GM23248 (cell line): ENCODE data around the gene R3HDM4. TPM values are rescaled to one million over a fixed set of nuclear protein-coding genes. Genes with fewer than 3 reads are reported as not detected.

Source experiments
- DNase-seq: peaks from one replicate; pipeline ENCODE4 v3.0.0-alpha.2; 2015
- H2AFZ ChIP-seq: fragments of 200-600 bp; sonication (generic); 2 replicates; pipeline ENCODE4 v1.6.1; 2016; ENCODE audit warnings: antibody characterized with exemption
- H3F3A ChIP-seq: fragments of 200-600 bp; sonication (generic); 2 replicates; pipeline ENCODE4 v1.6.1; 2016; ENCODE audit warnings: mild to moderate bottlenecking, antibody characterized with exemption, mixed run types; ENCODE audit not compliant: insufficient read depth
- H3K27ac ChIP-seq: fragments of 200-600 bp; sonication (generic); 2 replicates; pipeline ENCODE4 v1.5.1; 2016; ENCODE audit warnings: mild to moderate bottlenecking
- H3K27me3 ChIP-seq: fragments of 200-600 bp; sonication (generic); replicated peaks from 2 replicates; pipeline ENCODE4 v1.6.1; 2016; ENCODE audit warnings: mild to moderate bottlenecking; ENCODE audit not compliant: insufficient read depth
- H3K36me3 ChIP-seq: fragments of 200-600 bp; sonication (generic); 2 replicates; pipeline ENCODE4 v1.6.1; 2016; ENCODE audit warnings: low read depth, mild to moderate bottlenecking
- H3K4me1 ChIP-seq: fragments of 200-600 bp; sonication (generic); 2 replicates; pipeline ENCODE4 v1.6.1; 2016; ENCODE audit warnings: mild to moderate bottlenecking; ENCODE audit not compliant: insufficient read depth
- H3K4me2 ChIP-seq: fragments of 200-600 bp; sonication (generic); one replicate; pipeline ENCODE4 v1.6.1; 2016; ENCODE audit warnings: mild to moderate bottlenecking; ENCODE audit not compliant: unreplicated experiment
- H3K4me3 ChIP-seq: fragments of 200-600 bp; sonication (generic); 2 replicates; pipeline ENCODE4 v1.5.1; 2016; ENCODE audit warnings: mild to moderate bottlenecking
- H3K79me2 ChIP-seq: fragments of 200-600 bp; sonication (generic); 2 replicates; pipeline ENCODE4 v1.6.1; 2016; ENCODE audit warnings: mild to moderate bottlenecking; ENCODE audit not compliant: insufficient read depth
- H3K9ac ChIP-seq: fragments of 200-600 bp; sonication (generic); 2 replicates; pipeline ENCODE4 v1.6.1; 2016; ENCODE audit warnings: mild to moderate bottlenecking
- H3K9me2 ChIP-seq: fragments of 200-600 bp; sonication (generic); 2 replicates; pipeline ENCODE4 v1.6.1; 2016; ENCODE audit warnings: mixed run types, mild to moderate bottlenecking, moderate library complexity; ENCODE audit not compliant: insufficient read depth
- H3K9me3 ChIP-seq: fragments of 200-600 bp; sonication (generic); one replicate; pipeline ENCODE4 v1.6.1; 2017; ENCODE audit warnings: low read depth
- H4K20me1 ChIP-seq: fragments of 200-600 bp; sonication (generic); 2 replicates; pipeline ENCODE4 v1.6.0; 2016; ENCODE audit not compliant: insufficient read depth
- EZH2 ChIP-seq: fragments of 200-600 bp; sonication (generic); IDR thresholded peaks from 2 replicates; pipeline ENCODE4 v1.6.1; 2018; ENCODE audit warnings: antibody characterized with exemption, mild to moderate bottlenecking; ENCODE audit not compliant: insufficient read depth, poor library complexity, severe bottlenecking
- EZH2phosphoT487 ChIP-seq: fragments of 200-600 bp; sonication (generic); IDR thresholded peaks from 2 replicates; pipeline ENCODE4 v1.6.1; 2018; ENCODE audit warnings: antibody characterized with exemption, moderate library complexity, mild to moderate bottlenecking, low read depth; ENCODE audit not compliant: insufficient read depth
- WGBS, 2 experiments: methylation state at CpG; one replicate each; pipeline ENCODE4 v1.1.6; 2015 to 2017; ENCODE audit warnings: low lambda C conversion rate in 2 of 2, low coverage in 1 of 2; ENCODE audit errors: missing lambda C conversion rate in 2 of 2; 5-methylcytosine and 5-hydroxymethylcytosine counted together
- in situ Hi-C: fragments of 300-500 bp; cut with MboI; formaldehyde crosslinking; loops from 2 replicates; pipeline ENCODE4 v1.15.0; 2020
- polyA plus RNA-seq: library from polyadenylated mRNA; unstranded; fragments of >200 nt; fragmentation: Nextera tagmentation; extraction: Ambion mirVana; gene quantifications from 2 replicates; pipeline ENCODE4 v1.2.1, GENCODE V29; 2016
- total RNA-seq: library from RNA; depleted of rRNA; stranded (reverse); fragments of >200 nt; shearing (Covaris generic); gene quantifications from 2 replicates; pipeline ENCODE4 v1.2.3, GENCODE V29; 2014

Gene R3HDM4
- total and polyA plus RNA-seq, 2 experiments from 2014 or later: 50.9 to 52.7 TPM

GRCh38 chr19:936175-936546, 23.1 kb upstream of the R3HDM4 start:
- no peak for DNase-seq
- in situ Hi-C loops: no loop called here
- H3K4me2 ChIP-seq: no peak overlapping the region
- no peaks in the 10 kb centered on the region for H3K9me3 ChIP-seq
- 96 to 99% methylated on average over 10 of the region's 10 CpGs for WGBS, 2 experiments
- H3F3A ChIP-seq: no peaks in the 10 kb centered on the region
- H3K79me2 ChIP-seq: peaks cover 84% of the 10 kb centered on the region
- peaks cover 27% of the 10 kb centered on the region for H3K4me1 ChIP-seq
- no peak overlapping the region for H3K9ac ChIP-seq
- H4K20me1 ChIP-seq: no peaks in the 10 kb centered on the region
- no peak overlapping the region for H3K4me3 ChIP-seq
- H2AFZ ChIP-seq: no peak overlapping the region
- no peaks in the 10 kb centered on the region for H3K9me2 ChIP-seq
- H3K36me3 ChIP-seq: no peaks in the 10 kb centered on the region; the same call in 1 of the 2 replicates
- no peak for TF ChIP-seq EZH2phosphoT487
- no peak for TF ChIP-seq EZH2
- H3K27me3 ChIP-seq: no peaks in the 10 kb centered on the region
- H3K27ac ChIP-seq: no peak overlapping the region

DNA sequence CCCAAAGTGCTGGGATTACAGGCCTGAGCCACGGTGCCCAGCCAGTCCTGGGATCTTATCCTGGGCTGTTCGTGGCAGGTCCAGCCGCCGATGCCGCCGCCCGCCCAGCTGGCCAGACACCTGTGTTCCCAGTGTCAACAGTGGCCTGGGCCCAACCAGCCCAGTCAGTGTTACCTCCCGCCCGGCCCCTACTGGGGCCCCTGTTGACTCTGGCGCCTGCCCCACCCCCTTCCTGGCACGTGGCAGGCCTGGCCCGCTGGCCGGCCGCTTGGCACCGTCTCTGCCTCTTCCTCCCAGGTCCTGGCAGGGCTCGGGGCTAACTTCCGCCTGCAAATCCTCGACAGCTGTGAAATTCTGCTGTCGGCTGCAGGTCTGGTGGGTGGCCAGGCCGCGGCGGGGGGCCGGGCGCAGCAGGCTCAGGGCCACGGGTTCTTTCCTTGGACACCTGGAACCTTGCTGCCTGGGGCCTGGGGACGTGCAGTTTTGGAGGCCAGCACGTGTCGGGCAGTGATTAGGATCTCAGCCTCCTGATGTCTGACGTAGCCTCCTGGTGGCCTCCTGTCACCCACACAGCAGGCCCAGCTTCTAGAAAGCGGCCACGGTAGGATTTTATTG, 22.0 kb upstream of the R3HDM4 start:
- 24 to 29% methylated on average over 27 to 31 of the region's 31 CpGs for WGBS, 2 experiments
- H3K4me3 ChIP-seq: no peak overlapping the region
- H3K9me2 ChIP-seq: no peaks in the 10 kb centered on the region
- no peaks in the 10 kb centered on the region for H4K20me1 ChIP-seq
- no peaks in the 10 kb centered on the region for H3F3A ChIP-seq
- H3K4me2 ChIP-seq: no peak overlapping the region
- H2AFZ ChIP-seq: no peak overlapping the region
- DNase-seq: peak; percentile 71
- peaks cover 75% of the 10 kb centered on the region for H3K79me2 ChIP-seq
- H3K27ac ChIP-seq: peak overlapping the region; percentile 22; the same call in 1 of the 2 replicates
- no peak for TF ChIP-seq EZH2phosphoT487
- no peak for TF ChIP-seq EZH2
- H3K9ac ChIP-seq: no peak overlapping the region; the same call in 1 of the 2 replicates
- in situ Hi-C loops: no loop called here
- H3K4me1 ChIP-seq: peaks cover 27% of the 10 kb centered on the region
- H3K27me3 ChIP-seq: no peaks in the 10 kb centered on the region
- no peaks in the 10 kb centered on the region for H3K9me3 ChIP-seq
- peaks cover 2% of the 10 kb centered on the region; the same call in 1 of the 2 replicates for H3K36me3 ChIP-seq

DNA sequence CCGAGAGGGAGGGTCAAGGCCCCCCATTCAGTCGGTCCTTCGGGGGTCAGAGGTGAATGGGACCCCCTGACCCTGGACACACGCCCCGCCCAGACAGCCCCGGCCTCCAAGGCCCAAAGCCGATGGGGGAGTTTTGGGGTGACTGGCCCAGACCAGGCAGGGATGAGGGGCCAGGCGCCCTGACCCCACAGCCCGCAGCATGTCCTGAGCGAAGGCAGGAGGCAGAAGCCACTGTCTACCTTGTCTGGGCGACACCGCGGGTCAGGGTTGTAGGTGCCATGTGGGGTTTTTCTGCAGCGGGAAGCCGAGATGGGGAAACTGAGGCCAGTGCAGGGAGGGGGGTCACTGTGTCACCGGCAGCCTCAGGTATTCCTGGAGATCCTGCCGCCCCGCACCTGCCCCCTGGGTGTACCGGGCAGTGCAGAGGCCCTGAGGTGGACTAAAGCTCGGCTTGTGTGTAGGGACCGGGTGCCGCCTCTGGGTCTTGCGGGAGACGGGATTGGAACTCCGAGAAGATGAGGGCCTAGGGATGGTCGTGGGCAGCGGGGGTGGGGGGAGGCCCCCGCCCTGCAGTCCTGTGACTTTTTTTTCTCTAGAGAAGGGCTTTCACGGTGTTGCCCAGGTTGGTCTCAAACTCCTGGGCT, 21.3 kb upstream of the R3HDM4 start:
- H3K27me3 ChIP-seq: no peaks in the 10 kb centered on the region
- H2AFZ ChIP-seq: no peak overlapping the region
- H3K27ac ChIP-seq: peak overlapping the region; percentile 22; the same call in 1 of the 2 replicates
- peaks cover 27% of the 10 kb centered on the region for H3K4me1 ChIP-seq
- H3K79me2 ChIP-seq: peaks cover 71% of the 10 kb centered on the region
- no peaks in the 10 kb centered on the region for H4K20me1 ChIP-seq
- no peak overlapping the region; the same call in 1 of the 2 replicates for H3K9ac ChIP-seq
- H3K4me3 ChIP-seq: no peak overlapping the region
- peaks cover 4% of the 10 kb centered on the region; the same call in 1 of the 2 replicates for H3K36me3 ChIP-seq
- no peaks in the 10 kb centered on the region for H3K9me2 ChIP-seq
- no peaks in the 10 kb centered on the region for H3K9me3 ChIP-seq
- 90% methylated on average over 15 to 29 of the region's 29 CpGs for WGBS, 2 experiments
- no peak overlapping the region for H3K4me2 ChIP-seq
- TF ChIP-seq EZH2 (no peak), EZH2phosphoT487 (no peak)
- no peak for DNase-seq
- in situ Hi-C loops: no loop called here
- no peaks in the 10 kb centered on the region for H3F3A ChIP-seq

DNA sequence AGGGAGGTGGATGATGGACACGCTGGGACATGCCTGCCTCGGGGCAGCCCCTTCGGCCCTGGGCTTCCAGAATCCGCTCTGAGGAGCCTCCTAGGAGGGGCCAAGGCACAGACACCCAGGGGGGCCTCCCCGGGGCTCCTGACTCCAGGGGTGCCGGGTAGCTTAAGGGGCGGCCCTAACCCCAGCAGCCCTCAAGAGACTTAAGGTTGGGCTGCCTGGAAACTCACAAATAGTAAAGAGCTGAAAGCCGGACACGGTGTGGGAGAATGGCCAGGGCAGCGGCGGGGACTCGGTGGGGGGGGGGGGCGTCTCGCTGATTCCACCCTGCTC, 20.5 kb upstream of the R3HDM4 start:
- Histone ChIP-seq H3K79me2 (peaks cover 69% of the 10 kb centered on the region), H3K4me1 (peaks cover 27% of the 10 kb centered on the region), H3K4me2 (peak overlapping the region; percentile 87), H2AFZ (no peak overlapping the region), H3K4me3 (peak overlapping the region; percentile 61), H3K9me3 (no peaks in the 10 kb centered on the region), H3K36me3 (peaks cover 4% of the 10 kb centered on the region; the same call in 1 of the 2 replicates), H3F3A (no peaks in the 10 kb centered on the region), H3K27ac (peak overlapping the region; percentile 64), H3K9me2 (no peaks in the 10 kb centered on the region), H3K27me3 (no peaks in the 10 kb centered on the region), H4K20me1 (no peaks in the 10 kb centered on the region), H3K9ac (peak overlapping the region; percentile 60)
- TF ChIP-seq EZH2phosphoT487: no peak
- no peak for TF ChIP-seq EZH2
- WGBS, 2 experiments: 15 to 39% methylated on average over 9 to 14 of the region's 14 CpGs
- in situ Hi-C loops: no loop called here
- no peak for DNase-seq
